ENCODE data around the gene SCN11A.

GRCh38 chr3:39064646-39065045 lies 12.9 kb upstream of the SCN11A start:
- TF ChIP-seq CTCF (conservative IDR thresholded peaks at IDR 0.05) (no peak), ZFX (IDR thresholded peaks at IDR 0.05) (no peak)

All from C4-2B (cell line).